Right kidney (tissue), 1 donor: ENCODE data around the gene MRPL52.
A peak's percentile ranks its signal among the peaks of the same experiment; 100 is the strongest.
"Not testable (repeated sequence)": the region's sequence is repeated elsewhere in the genome, so short reads cannot be mapped to it uniquely, and the experiment has no call there.

Experiments used
- DNase-seq: peaks from one replicate; pipeline ENCODE4 v3.0.0-alpha.2; 2016

MRPL52 gene

DNA sequence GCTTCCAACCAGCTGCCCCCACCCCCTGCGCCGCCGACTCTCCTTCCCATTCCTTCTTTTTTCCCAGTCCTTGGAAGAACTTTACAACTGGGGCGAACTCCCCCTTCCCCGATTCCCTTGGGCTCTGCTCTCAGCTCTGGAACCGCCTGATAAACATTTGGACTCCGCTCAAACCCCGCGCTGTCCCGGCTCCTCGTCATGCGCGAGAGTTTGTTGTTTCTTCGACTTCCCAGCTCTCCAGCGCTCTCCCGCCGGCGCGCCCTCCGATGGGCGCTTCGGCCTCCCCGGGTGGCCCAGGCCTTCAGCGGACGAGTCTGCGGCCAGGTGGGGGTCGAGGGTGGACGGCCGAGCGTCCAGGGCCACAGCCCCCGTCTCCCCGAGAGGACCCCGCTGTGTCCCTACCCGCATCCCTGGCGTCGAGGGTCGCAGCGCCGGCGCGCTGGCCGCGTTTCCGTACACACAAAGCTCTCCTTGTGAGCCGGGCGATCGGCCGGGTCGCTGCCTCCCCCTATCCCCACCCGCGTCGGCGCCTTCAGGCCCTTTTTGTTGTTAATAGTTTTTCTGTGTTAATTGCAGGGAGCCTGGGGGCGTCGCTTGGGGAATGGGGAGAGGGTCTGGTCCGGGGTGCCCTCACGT is 7.5 kb downstream of the MRPL52 start:
- DNase-seq = peak; percentile 91

DNA sequence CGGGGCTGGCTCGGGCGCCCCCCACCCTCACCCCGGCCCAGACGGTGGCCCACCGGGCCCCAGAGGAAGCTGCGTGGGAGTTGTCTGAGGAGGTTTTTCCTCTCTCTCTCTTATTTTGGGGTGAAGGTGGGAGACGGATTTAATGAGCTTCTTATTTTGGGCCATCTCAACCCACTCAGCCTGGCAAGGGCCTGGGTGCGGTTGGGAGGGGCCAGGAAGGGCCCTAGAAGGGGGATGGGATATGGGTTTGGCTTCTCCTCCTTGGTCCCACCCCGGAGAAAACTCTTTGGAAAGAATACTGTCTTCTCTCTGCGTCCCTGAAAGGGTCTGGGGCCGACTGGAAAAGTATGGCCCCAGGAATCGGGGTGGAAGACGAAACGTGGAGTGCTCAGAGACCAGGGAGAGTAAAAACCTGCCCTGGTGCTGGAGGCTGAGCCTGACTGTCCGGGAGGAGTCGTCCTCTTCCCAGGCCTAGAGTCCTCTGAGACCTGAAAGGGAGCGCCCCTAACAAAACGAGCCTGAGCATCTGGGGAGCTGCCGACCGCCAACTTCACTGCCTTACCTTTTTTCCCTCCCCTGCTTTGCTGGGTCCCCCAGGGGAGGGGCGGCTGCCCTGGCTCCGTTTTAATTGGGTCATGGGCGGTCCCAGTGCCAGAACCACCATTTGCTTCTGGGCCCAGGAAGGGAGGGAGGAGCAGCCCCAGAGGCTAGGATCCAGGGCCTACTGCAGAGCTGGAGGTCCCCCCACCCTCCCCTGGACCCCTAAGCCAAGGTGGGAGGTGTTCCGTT is 8.3 kb downstream of the MRPL52 start:
- DNase-seq = no peak

DNA sequence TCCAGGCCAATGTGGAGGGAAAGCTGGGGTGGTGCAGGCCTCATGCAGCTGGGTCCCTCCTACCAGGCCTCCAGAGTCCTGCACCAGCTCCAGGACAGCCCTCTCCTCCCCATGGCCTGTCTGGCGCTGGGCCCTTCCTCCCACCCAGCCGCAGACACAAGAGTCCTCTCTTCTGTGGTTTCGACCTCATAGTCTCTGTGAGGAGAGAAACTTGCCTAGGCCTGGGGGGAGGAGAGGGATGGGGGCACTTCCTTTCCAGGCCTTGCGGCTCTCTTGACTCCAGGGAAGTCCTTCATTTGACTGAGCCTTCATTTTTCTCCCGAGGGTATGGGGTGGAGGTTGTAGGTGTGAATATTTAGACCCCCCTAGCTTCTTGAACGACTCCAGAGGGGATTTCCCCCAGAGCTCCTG is 8.9 kb downstream of the MRPL52 start:
- no peak for DNase-seq

DNA sequence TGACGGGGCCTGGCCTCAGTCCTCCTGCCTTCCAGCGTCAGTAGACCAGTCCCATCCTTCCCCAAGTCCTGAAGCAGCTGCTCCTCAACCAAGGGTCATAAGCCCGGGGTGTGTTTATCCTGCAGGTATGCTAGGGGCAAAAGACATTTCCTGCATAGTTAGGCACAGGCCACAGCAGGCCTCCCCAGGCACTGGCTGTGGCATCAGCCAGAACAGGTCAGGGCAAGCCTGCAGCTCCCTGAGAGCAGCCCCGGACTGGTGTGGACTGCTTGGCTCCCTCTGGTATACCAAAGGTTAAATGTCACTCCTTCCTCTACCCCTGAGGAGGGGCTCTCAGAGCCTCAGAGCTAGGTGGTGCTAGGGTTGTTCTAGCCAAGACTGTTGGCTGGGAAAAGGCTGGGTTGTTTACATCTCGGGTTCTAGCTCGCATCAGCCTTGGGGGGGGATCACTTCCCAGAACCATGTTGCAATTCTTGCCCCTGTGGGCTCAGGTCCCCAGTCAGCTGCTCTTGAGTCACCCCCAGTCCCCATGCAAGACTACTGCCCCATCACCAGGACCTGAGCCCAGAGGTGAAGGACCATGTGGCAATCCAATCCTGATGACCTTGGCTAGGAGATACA is 9.6 kb downstream of the MRPL52 start:
- no peak for DNase-seq

DNA sequence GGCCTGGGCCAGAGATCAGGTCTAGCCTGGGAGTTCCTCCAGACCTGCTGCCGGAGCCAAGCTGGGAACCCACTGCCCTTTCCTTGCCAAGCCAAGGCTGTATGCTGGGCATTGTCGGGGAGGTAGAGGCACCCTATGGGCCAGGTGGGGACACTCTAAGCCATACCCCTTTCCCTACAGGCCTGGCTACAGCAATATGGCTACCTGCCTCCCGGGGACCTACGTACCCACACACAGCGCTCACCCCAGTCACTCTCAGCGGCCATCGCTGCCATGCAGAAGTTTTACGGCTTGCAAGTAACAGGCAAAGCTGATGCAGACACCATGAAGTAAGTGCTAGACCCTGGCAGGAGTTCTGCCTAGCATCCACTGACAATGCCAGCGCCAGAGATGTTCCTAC is 11.6 kb downstream of the MRPL52 start:
- DNase-seq = no peak

DNA sequence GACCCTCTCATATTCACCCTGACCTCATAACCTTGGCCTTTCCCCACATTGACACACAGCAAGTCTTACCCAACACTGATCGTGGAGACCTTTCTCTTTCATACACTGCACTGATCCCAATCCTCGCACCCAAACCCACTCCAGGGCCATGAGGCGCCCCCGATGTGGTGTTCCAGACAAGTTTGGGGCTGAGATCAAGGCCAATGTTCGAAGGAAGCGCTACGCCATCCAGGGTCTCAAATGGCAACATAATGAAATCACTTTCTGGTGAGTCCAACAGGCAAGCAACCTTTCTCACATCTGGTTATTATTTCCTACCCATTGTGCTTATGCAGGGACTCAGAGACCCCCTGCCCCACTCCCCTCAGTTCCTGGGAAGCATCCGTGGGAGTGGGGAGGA is 12.1 kb downstream of the MRPL52 start:
- DNase-seq = no peak

DNA sequence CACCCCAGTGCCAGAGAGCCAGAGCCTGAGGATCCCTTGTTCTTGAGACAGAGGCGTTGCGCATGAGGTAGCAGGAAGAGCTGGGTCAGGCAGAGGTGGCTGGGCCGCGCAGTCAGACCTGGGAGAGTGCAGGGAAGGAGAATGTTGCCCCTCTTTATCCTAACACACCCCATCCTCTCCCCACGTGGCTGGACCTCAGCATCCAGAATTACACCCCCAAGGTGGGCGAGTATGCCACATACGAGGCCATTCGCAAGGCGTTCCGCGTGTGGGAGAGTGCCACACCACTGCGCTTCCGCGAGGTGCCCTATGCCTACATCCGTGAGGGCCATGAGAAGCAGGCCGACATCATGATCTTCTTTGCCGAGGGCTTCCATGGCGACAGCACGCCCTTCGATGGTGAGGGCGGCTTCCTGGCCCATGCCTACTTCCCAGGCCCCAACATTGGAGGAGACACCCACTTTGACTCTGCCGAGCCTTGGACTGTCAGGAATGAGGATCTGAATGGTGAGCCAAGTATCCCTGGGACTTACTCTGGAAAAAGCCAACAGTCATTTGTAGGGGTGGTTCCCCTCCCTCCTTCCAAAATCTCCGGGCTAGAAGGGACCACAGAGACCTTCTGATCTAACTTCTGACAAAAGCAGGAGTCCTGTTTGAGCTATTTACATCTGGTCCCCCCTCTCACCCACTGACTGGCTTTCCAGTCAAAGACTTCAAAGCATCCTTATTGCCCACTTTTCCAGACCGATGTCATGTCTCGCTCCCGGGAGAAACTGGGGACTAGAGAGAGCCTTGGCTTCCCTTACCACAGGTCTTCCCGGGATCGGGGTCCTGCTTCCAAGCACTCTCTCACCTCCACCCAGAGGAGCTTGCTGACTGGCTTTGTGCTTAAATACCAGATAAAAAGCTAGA is 12.8 kb downstream of the MRPL52 start:
- DNase-seq = no peak

DNA sequence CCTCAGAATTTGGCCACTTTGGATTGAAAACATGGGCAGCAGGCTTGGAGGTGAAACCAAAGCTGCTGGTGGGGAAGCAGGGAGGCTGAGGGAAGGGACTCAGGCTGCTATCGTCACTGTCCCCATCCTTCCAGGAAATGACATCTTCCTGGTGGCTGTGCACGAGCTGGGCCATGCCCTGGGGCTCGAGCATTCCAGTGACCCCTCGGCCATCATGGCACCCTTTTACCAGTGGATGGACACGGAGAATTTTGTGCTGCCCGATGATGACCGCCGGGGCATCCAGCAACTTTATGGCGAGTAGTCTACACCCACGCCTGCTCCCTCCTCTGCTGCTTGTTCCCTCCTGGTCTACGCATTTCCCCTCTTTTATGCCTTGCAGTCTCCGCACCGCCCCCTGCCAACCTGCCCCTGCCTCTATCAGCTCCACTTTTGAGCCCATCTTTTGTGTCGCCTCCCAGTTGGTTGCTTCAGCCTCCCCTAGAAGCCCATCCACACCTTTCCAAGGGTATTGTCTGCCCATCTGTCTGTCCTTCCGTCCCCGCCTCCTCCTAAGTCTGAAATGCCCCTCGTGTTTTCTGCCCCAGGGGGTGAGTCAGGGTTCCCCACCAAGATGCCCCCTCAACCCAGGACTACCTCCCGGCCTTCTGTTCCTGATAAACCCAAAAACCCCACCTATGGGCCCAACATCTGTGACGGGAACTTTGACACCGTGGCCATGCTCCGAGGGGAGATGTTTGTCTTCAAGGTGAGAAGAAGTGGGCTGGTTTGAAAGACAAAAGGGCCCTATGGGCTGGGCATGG is 13.6 kb downstream of the MRPL52 start:
- DNase-seq = no peak

DNA sequence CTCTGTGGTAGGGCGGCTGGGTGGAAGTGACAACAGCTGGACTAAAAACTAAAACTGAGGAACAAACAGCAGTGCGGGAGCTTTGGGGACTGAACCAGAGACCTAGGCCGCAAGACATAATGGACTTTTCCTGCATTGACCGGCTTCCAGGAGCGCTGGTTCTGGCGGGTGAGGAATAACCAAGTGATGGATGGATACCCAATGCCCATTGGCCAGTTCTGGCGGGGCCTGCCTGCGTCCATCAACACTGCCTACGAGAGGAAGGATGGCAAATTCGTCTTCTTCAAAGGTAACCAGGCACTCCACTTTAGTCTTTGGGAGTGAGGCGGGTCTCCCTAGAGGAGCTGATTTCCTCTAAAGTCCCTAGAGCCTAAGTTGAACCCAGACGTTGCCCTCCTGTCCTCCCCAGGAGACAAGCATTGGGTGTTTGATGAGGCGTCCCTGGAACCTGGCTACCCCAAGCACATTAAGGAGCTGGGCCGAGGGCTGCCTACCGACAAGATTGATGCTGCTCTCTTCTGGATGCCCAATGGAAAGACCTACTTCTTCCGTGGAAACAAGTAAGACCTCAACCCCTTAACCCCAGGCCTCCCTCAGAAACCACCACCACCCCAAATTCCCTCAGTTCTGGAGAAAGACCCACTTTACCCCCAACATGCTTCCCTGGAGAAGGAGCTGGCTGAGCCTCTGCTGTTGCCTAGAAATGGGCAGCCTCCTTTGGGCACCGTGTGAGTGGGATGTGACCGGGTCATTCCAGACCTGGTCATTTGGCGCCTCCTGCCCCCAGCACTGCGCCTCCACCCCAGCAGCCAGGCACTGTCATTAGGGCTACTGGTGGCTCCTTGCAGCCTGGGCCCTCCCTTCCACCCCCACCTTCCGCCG is 14.8 kb downstream of the MRPL52 start:
- no peak for DNase-seq

DNA sequence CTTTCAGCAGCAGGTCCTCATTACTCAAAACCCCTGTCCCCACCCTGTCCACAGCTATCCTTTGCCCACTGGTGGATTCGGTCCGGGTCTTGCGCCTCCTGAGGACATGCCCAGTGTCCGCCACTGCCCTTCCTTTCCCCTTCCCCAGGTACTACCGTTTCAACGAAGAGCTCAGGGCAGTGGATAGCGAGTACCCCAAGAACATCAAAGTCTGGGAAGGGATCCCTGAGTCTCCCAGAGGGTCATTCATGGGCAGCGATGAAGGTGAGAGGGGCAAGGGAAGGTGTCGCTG is 15.4 kb downstream of the MRPL52 start:
- DNase-seq = no peak

DNA sequence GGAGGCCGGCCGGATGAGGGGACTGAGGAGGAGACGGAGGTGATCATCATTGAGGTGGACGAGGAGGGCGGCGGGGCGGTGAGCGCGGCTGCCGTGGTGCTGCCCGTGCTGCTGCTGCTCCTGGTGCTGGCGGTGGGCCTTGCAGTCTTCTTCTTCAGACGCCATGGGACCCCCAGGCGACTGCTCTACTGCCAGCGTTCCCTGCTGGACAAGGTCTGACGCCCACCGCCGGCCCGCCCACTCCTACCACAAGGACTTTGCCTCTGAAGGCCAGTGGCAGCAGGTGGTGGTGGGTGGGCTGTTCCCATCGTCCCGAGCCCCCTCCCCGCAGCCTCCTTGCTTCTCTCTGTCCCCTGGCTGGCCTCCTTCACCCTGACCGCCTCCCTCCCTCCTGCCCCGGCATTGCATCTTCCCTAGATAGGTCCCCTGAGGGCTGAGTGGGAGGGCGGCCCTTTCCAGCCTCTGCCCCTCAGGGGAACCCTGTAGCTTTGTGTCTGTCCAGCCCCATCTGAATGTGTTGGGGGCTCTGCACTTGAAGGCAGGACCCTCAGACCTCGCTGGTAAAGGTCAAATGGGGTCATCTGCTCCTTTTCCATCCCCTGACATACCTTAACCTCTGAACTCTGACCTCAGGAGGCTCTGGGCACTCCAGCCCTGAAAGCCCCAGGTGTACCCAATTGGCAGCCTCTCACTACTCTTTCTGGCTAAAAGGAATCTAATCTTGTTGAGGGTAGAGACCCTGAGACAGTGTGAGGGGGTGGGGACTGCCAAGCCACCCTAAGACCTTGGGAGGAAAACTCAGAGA is 16.3 kb downstream of the MRPL52 start:
- no peak for DNase-seq

DNA sequence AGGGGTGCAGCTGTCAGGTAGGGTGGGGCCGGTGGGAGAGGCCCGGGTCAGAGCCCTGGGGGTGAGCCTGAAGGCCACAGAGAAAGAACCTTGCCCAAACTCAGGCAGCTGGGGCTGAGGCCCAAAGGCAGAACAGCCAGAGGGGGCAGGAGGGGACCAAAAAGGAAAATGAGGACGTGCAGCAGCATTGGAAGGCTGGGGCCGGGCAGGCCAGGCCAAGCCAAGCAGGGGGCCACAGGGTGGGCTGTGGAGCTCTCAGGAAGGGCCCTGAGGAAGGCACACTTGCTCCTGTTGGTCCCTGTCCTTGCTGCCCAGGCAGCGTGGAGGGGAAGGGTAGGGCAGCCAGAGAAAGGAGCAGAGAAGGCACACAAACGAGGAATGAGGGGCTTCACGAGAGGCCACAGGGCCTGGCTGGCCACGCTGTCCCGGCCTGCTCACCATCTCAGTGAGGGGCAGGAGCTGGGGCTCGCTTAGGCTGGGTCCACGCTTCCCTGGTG is 17.2 kb downstream of the MRPL52 start:
- no peak for DNase-seq

DNA sequence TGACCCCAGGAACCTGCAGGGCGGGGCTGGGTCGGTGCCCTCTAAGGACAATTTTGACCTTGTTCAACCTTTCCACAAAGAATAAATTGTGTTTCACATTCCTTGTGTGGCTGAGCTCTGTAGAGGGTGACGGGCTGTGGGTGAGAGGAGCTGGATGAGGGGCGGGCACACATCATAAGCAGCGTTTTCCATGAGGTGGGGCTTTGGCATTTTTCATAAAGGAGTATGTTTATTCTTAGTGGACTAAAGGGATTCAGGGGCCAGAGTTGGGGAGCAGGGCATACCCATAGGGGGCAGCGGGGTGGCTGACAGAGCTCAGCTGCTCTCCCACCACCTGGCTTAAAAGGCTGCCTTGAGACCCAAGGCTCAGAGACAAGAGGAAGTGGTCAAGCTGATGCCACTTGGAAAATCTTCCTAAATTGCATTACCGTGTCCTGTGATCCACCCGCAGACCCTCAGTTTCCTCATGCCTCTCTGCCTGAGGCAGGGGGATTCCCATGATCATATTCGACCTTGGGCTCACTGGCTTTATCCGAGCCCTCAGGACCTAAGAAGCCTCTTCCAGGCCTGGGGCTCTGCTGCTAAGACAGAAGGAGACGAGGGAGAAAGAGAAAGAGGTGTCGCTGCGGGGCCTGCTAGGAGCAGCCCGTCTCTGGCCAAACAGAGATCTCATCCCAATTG is 18.1 kb downstream of the MRPL52 start:
- DNase-seq = no peak

DNA sequence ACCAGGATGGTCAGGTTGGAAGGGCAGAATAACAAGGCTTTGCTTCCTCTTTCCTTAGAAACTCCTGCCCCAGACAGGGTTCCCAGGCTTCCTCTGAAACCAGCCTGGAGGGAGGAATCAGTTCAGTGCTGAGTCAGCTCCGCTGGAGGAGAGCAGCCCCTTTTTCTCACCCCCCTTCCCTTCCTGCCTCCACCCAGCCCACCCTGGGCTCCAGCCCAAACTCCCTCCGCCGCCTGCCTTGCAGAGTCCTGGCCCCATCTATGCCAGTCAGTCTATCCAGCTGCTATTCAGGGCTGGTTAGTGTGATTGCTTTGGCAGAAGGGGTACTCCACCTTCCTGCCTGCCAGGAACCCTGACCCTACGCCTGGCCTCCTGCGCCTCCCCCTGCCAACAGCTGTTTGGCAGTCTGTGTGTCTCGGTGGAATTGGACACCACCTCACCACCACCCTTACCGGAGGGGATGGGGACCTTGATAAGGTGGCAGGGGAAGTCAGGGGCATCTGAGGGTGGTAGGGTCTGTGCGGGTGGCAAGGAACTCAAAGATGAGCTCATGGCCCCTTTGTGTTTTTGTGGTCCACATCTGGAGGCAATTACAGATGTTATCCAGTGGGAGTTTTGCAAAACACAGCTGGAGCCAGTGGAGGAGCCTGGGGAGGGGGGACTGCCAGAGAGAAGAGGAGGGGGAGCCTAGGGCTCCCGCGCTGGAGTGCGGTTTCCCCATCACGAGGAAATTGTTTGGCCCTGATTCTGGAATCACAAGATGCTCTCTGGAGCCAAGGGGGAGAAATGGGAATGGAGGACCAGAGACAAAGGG is 18.9 kb downstream of the MRPL52 start:
- peak; percentile 80 for DNase-seq

DNA sequence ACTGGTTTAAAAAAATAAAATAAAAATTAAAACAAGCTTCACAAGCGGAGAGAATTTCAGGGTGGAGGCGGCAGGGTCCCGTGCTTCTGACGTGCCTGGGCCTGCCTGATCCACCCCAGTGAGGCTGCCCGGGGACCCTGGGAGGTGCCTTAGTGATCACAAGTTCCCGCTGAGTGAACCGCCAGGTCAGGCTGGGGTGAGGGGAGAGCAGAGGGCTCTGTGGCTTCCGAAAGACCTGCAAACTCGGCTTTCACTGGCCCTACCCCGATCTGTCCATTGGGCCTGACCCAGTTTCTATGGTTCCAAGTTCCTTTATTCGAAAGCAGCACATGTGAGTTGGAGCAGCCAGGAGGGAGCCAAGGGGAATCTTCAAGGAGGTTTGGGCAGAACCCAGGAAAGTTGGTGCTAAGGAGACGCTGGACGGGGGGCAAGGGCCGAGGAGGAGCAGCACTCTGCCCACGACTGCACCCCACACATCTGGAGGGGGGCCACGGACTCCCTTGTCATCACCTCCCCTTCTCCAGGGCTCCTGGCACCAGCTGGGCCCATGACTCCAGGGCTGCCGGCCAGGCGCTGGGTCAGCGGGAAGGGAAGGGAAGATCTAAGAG is 19.6 kb downstream of the MRPL52 start:
- DNase-seq = no peak

DNA sequence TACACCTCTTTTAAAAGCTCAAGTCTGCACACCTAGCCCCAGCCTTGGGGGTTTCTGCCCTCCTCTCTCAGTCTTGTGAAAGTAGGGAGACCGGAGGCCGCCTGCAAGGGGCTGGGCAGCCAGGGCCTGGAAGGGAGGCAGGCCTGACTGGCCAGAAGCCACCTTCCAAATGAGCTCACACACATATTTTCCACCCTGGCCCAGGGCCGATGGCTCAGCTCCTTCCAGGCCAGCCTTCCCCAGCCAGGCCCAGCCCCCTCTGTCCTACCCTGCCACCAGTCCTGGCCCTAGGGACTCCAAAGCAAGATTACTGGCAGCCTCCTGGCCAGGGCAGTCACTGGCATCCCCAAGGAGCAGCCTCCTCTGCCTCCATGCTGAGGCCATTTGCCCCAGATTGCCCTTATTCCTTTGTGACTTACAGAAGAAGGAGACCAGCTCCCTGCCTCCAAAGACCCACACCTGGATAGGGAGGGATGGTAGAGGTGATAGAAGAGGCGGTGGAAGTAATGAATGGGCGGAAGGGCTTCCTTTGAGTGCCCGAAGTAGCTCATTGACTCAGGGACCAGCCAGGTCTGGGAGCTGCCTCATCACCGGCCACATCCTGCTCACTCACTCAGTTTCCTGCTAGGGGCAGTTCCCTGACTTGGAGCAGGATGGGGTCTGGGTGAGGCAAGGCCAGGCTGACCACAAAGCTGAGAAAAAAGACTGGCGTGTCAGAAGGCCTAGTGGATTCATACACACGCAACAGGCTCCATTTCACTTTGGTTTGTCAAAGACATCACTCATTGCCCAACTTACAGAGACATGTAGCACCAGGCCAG is 21.5 kb downstream of the MRPL52 start:
- no peak for DNase-seq

DNA sequence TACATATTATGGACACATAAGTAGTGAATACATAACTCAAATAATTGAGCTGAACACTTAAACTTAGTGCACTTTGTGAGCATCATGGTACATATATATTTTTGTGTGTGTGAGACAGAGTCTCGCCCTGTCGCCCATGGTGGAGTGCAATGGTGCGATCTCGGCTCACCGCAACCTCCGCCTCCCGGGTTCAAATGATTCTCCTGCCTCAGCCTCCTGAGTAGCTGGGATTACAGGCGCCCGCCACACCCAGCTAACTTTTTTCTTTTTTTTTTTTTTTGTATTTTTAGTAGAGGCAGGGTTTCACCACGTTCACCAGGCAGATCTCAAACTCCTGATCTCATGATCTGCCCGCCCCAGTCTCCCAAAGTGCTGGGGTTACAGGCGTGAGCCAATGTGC is 22.5 kb downstream of the MRPL52 start:
- DNase-seq = not testable (repeated sequence)
